H9 (cell line): Measurements from ENCODE around the gene IKBKG. TPM values are rescaled to one million over a fixed set of nuclear protein-coding genes. Genes with fewer than 3 reads are reported as not detected.
A peak's percentile ranks its signal among the peaks of the same experiment; 100 is the strongest.

Experiments used
- DNase-seq: peaks from one replicate; pipeline ENCODE4 v3.0.0-alpha.2; 2017
- H2AFZ ChIP-seq: one replicate; pipeline ENCODE4 v1.6.1; 2013; ENCODE audit warnings: mild to moderate bottlenecking, low read length, control low read depth, moderate library complexity
- H2AK5ac ChIP-seq: 2 replicates; pipeline ENCODE4 v1.6.1; 2013; ENCODE audit warnings: low read length, control low read depth, mixed read lengths; ENCODE audit not compliant: insufficient read length
- H2BK120ac ChIP-seq: one replicate; pipeline ENCODE4 v1.6.1; 2013; ENCODE audit warnings: low read depth, mild to moderate bottlenecking, low read length, control low read depth, inconsistent platforms; ENCODE audit not compliant: poor library complexity, severe bottlenecking
- H2BK12ac ChIP-seq: 2 replicates; pipeline ENCODE4 v1.6.1; 2013; ENCODE audit warnings: low read length, control low read depth, mixed read lengths, low read depth; ENCODE audit not compliant: insufficient read length
- H2BK15ac ChIP-seq: 2 replicates; pipeline ENCODE4 v1.6.1; 2013; ENCODE audit warnings: low read depth, low read length, control low read depth
- H2BK20ac ChIP-seq: one replicate; pipeline ENCODE4 v1.6.1; 2013; ENCODE audit warnings: low read depth, mild to moderate bottlenecking, low read length, control low read depth, inconsistent platforms; ENCODE audit not compliant: poor library complexity, severe bottlenecking
- H2BK5ac ChIP-seq: 2 replicates; pipeline ENCODE4 v1.6.1; 2013; ENCODE audit warnings: low read length, control low read depth, mixed read lengths; ENCODE audit not compliant: insufficient read length
- H3K14ac ChIP-seq: 2 replicates; pipeline ENCODE4 v1.6.1; 2013; ENCODE audit warnings: low read length, control low read depth; ENCODE audit not compliant: insufficient read depth
- H3K18ac ChIP-seq: 2 replicates; pipeline ENCODE4 v1.6.1; 2013; ENCODE audit warnings: low read depth, mild to moderate bottlenecking, mixed read lengths, low read length, control low read depth; ENCODE audit not compliant: insufficient read length
- H3K23ac ChIP-seq: 2 replicates; pipeline ENCODE4 v1.6.1; 2013; ENCODE audit warnings: low read length, control low read depth, mixed read lengths, low read depth; ENCODE audit not compliant: insufficient read length
- H3K23me2 ChIP-seq: 2 replicates; pipeline ENCODE4 v1.6.1; 2013; ENCODE audit warnings: low read depth, mild to moderate bottlenecking, mixed read lengths, low read length, control low read depth; ENCODE audit not compliant: insufficient read length, poor library complexity, severe bottlenecking
- H3K27ac ChIP-seq: 2 replicates; pipeline ENCODE4 v1.5.1; 2013; ENCODE audit warnings: low read length, control low read depth, mixed read lengths, low read depth; ENCODE audit not compliant: insufficient read length
- H3K27me3 ChIP-seq: 2 replicates; pipeline ENCODE4 v1.6.1; 2013; ENCODE audit warnings: low read length, control low read depth, inconsistent platforms; ENCODE audit not compliant: insufficient read depth
- H3K4ac ChIP-seq: 2 replicates; pipeline ENCODE4 v1.6.1; 2013; ENCODE audit warnings: low read depth, mild to moderate bottlenecking, control low read depth, inconsistent platforms, low read length, moderate library complexity
- H3K4me1 ChIP-seq: 2 replicates; pipeline ENCODE4 v1.6.1; 2013; ENCODE audit warnings: low read length, control low read depth, inconsistent platforms; ENCODE audit not compliant: insufficient read depth
- H3K4me2 ChIP-seq: 2 replicates; pipeline ENCODE4 v1.6.1; 2013; ENCODE audit warnings: low read length, control low read depth, mixed read lengths; ENCODE audit not compliant: insufficient read length, insufficient read depth
- H3K56ac ChIP-seq: 2 replicates; pipeline ENCODE4 v1.6.1; 2013; ENCODE audit warnings: low read depth, mild to moderate bottlenecking, mixed read lengths, low read length, control low read depth; ENCODE audit not compliant: insufficient read length
- H3K79me1 ChIP-seq: 2 replicates; pipeline ENCODE4 v1.6.1; 2013; ENCODE audit warnings: low read depth, mild to moderate bottlenecking, moderate library complexity, low read length, control low read depth, inconsistent platforms; ENCODE audit not compliant: insufficient read depth, poor library complexity, severe bottlenecking
- H3K79me2 ChIP-seq: 2 replicates; pipeline ENCODE4 v1.6.1; 2013; ENCODE audit warnings: low read length, control low read depth, inconsistent platforms; ENCODE audit not compliant: insufficient read depth
- H3K9ac ChIP-seq: 2 replicates; pipeline ENCODE4 v1.6.1; 2013; ENCODE audit warnings: low read length, control low read depth, mixed read lengths; ENCODE audit not compliant: insufficient read length; ENCODE audit errors: extremely low read depth
- H3K9me3 ChIP-seq: one replicate; pipeline ENCODE4 v1.6.1; 2013; ENCODE audit warnings: low read depth, low read length, inconsistent platforms; ENCODE audit not compliant: control insufficient read depth
- H3T11ph ChIP-seq: one replicate; pipeline ENCODE4 v1.6.1; 2013; ENCODE audit warnings: mild to moderate bottlenecking, low read length, control low read depth, inconsistent platforms
- H4K20me1 ChIP-seq: one replicate; pipeline ENCODE4 v1.6.1; 2013; ENCODE audit not compliant: control insufficient read depth, insufficient read length, insufficient read depth
- H4K5ac ChIP-seq: 2 replicates; pipeline ENCODE4 v1.6.1; 2013; ENCODE audit warnings: low read depth, mild to moderate bottlenecking, mixed read lengths, low read length, control low read depth; ENCODE audit not compliant: insufficient read length
- H4K8ac ChIP-seq: replicated peaks from 2 replicates; pipeline ENCODE4 v1.6.1; 2013; ENCODE audit warnings: low read length, control low read depth, mixed read lengths, low read depth; ENCODE audit not compliant: insufficient read length
- H4K91ac ChIP-seq: 2 replicates; pipeline ENCODE4 v1.6.1; 2013; ENCODE audit warnings: low read depth, mild to moderate bottlenecking, moderate library complexity, mixed read lengths, low read length, control low read depth; ENCODE audit not compliant: insufficient read length
- H3K27ac Mint-ChIP-seq, 3 experiments: 2 replicates in 2 of 3; 3 replicates in 1 of 3; pipeline ENCODE4 v1.8.0; 2020 to 2021; ENCODE audit warnings: mixed read lengths in 3 of 3, mild to moderate bottlenecking in 1 of 3, moderate library complexity in 1 of 3
- H3K27me3 Mint-ChIP-seq: 2 replicates; pipeline ENCODE4 v1.8.0; 2021; ENCODE audit warnings: low read depth, mild to moderate bottlenecking, moderate library complexity, mixed read lengths
- H3K36me3 Mint-ChIP-seq, 3 experiments: 2 replicates in 2 of 3; 3 replicates in 1 of 3; pipeline ENCODE4 v1.8.0; 2020 to 2021; ENCODE audit warnings: low read depth in 3 of 3, mixed read lengths in 3 of 3; ENCODE audit not compliant: insufficient read depth in 1 of 3
- H3K4me1 Mint-ChIP-seq, 2 experiments: 2 replicates each; pipeline ENCODE4 v1.8.0; 2020; ENCODE audit warnings: mixed read lengths in 2 of 2
- H3K4me3 Mint-ChIP-seq, 2 experiments: 2 replicates in 1 of 2; 3 replicates in 1 of 2; pipeline ENCODE4 v1.8.0; 2020 to 2021; ENCODE audit warnings: mild to moderate bottlenecking in 2 of 2, mixed read lengths in 2 of 2, moderate library complexity in 1 of 2
- H3K9me3 Mint-ChIP-seq, 2 experiments: 2 replicates in 1 of 2; 3 replicates in 1 of 2; pipeline ENCODE4 v1.8.0; 2020; ENCODE audit warnings: mild to moderate bottlenecking in 2 of 2, mixed read lengths in 2 of 2, moderate library complexity in 1 of 2
- CTCF ChIP-seq: fragments of 200-600 bp; sonication (generic); conservative IDR thresholded peaks from 3 replicates; pipeline ENCODE4 v1.8.0; 2021; ENCODE audit warnings: antibody characterized with exemption, mild to moderate bottlenecking
- WGBS: extraction: QIAGEN DNeasy Blood & Tissue Kit; methylation state at CpG from one replicate; pipeline ENCODE4 v1.1.7; 2013; ENCODE audit warnings: missing lambda C conversion rate, low lambda C conversion rate, mixed read lengths; ENCODE audit not compliant: insufficient read length; ENCODE audit errors: extremely low coverage; 5-methylcytosine and 5-hydroxymethylcytosine counted together
- total RNA-seq: library from RNA; stranded (reverse); gene quantifications from 2 replicates; pipeline ENCODE4 v1.2.1, GENCODE V29; 2021

The IKBKG gene
- total RNA-seq, 1 experiment from 2014 or later = 17.8 TPM

DNA sequence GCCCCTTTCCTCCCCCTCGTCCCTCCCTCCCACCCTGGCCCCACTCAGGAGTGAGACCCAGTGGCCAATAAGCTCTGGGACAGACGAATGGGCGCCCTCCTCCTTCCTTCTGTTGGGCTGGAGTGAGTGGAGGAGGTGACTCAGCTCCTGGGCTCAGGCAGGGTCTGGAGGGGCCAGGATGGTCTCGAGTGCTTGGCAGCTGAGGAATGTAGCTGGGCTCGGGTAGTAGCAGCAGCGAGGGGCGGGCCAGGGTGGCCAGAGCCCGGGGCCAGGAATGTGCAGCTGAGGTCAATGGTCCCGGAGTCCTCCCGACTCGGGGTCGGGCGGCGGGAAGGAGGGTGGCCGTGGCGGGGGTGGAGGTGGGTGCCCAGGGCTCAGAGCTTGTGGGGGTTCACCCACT, 15.8 kb upstream of the IKBKG start:
- Mint-ChIP-seq H3K4me1 (peaks cover 3 to 4% of the 10 kb centered on the region in 2 experiments; a peak in 3 of 4 replicates), H3K9me3 (peaks cover 67 to 74% of the 10 kb centered on the region in 2 experiments), H3K4me3 (no peak overlapping the region), H3K36me3 (peaks cover 20 to 55% (median 36%) of the 10 kb centered on the region in 3 experiments), H3K27ac (no peak overlapping the region), H3K27me3 (peaks cover 9% of the 10 kb centered on the region)
- Histone ChIP-seq H3K56ac (no peak overlapping the region), H3K27me3 (no peaks in the 10 kb centered on the region), H2BK5ac (no peak overlapping the region), H2BK120ac (no peak overlapping the region), H3K23ac (no peak overlapping the region), H2BK12ac (no peak overlapping the region), H2AFZ (no peak overlapping the region), H4K91ac (no peak overlapping the region), H3T11ph (no peak overlapping the region), H4K5ac (no peak overlapping the region), H3K4me1 (no peaks in the 10 kb centered on the region), H2AK5ac (no peak overlapping the region), H2BK20ac (no peak overlapping the region), H2BK15ac (no peak overlapping the region), H3K27ac (no peak overlapping the region), H3K14ac (no peak overlapping the region), H4K20me1 (no peaks in the 10 kb centered on the region), H3K79me1 (no peaks in the 10 kb centered on the region), H3K9me3 (peaks cover 21% of the 10 kb centered on the region), H3K4ac (no peak overlapping the region), H3K23me2 (peaks cover 3% of the 10 kb centered on the region), H3K79me2 (no peaks in the 10 kb centered on the region), H4K8ac (no peak overlapping the region), H3K18ac (no peak overlapping the region), H3K4me2 (no peak overlapping the region), H3K9ac (no peak overlapping the region)
- TF ChIP-seq CTCF = no peak
- peak; percentile 58 for DNase-seq
- no CpG with 5 or more reads among the region's 16 CpGs for WGBS
